EL (cell line): ENCODE results near the gene C17orf107.

ENCODE experiments used
- DNase-seq: peaks from one replicate; pipeline ENCODE4 v3.0.0-alpha.2; 2016

C17orf107 gene

DNA sequence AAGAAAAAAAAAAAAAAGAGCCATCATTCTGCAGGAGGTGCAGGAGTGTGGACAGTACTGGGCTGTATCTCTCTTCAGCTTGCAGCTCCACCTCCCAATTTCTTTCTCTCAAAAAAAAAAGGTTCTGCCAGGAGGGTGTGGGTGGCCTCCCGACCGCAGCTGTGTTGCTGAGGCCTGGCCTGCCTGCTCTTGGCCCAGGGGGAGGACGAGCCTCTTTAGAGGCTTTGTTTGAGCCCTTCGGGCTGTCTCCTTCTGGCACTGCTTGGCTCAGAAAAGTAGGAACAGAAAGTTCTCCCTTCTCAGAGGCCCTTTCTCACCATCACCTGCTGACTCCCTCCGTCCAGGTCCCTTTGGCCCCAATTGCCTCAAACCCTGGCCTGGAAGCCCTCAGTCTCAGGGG is 22.2 kb upstream of the C17orf107 start:
- DNase-seq: no peak

GRCh38 chr17:4879601-4880000 is 19.7 kb upstream of the C17orf107 start:
- no peak for DNase-seq

- no peak for DNase-seq
Observed at GRCh38 chr17:4880857-4881256, 18.5 kb upstream of the C17orf107 start.

DNA sequence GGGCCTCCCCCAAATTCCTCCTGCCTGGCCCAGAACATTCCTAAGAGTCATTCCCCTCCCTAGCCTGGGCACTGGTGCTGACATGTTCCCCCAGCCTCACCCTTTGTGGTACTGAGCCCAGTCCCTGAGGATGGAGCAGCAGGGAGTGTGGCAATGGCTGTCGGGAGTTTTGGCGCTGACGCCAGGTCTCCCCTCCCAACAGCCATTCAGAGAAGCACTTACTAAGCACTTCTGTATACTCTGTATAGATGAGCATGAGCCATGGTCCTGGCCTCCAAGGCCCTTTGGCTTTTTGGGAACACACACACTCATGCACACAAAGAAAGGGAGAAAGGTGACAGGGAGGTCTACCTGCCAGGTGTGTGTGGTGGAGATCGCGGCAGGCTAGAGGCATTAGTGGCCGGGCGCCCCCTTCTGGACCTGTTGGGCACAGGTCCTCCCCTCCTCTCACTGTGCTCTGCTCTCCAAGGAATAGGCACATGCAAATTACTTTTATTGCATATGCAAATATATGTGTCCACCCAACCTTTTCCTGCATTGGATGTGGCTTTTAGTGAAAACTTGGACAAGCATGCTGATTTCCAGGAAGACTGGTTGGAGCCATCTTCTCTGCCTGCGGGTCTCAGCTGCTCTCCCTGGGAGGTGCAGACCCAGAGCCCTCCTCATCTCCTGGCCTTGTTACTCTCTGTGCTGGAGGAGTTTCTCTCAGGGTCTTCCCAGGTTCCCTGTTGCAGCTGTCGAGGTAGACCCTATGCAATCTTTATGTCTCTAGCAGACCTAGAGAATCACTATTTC is 17.4 kb upstream of the C17orf107 start:
- peak; percentile 31 for DNase-seq

DNA sequence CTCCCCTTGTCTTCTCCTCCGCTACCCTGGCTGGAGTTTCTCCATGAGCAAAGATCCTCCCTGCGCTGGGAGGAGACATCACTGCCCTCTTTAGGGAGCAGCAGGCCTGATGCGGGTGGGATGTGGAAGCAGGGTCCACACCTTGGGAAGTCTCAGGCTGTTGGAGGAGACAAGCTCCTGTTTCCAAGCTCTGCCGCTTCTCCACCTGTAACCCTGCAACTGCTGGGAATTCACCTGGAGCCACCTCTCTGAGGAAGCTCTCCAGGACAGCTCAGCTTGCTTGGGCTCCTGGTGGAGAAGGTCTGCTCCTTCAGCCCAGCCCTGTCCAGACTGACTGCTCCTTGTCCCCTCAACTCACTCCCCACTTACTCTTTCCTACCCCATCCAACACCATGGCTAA is 14.8 kb upstream of the C17orf107 start:
- DNase-seq: no peak

DNA sequence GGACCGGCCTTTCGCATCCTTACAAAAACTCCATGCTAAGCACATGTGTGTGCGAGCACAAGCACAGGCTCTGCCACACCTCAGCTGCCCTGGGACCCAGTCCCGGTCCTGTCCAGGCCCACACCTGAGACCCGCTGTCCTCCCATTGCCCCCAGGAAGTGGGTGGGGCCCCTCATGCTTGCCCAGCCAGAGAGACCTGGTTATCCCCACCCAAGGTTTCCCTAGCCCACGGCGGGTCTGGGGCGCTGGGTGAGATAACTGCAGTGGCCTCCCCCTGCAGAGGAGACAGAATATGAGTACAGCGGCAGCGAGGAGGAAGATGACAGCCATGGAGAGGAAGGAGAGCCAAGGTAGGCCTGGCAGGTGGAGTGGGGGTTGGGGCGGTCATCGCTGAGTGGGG is 12.5 kb upstream of the C17orf107 start:
- DNase-seq: no peak

GRCh38 chr17:4887581-4887980 is 11.8 kb upstream of the C17orf107 start:
- no peak for DNase-seq

- no peak for DNase-seq
Observed at GRCh38 chr17:4891411-4892410, 7.6 kb upstream of the C17orf107 start.

- no peak for DNase-seq
Observed at GRCh38 chr17:4892499-4893221, 6.7 kb upstream of the C17orf107 start.

- no peak for DNase-seq
Observed at GRCh38 chr17:4893272-4893671, 6.1 kb upstream of the C17orf107 start.

GRCh38 chr17:4893721-4894560 is 5.4 kb upstream of the C17orf107 start:
- DNase-seq: no peak

GRCh38 chr17:4895121-4895520 is 4.2 kb upstream of the C17orf107 start:
- DNase-seq: no peak

- DNase-seq: no peak
Observed at GRCh38 chr17:4895657-4896331, 3.5 kb upstream of the C17orf107 start.

GRCh38 chr17:4896332-4897197 is 2.8 kb upstream of the C17orf107 start:
- no peak for DNase-seq

DNA sequence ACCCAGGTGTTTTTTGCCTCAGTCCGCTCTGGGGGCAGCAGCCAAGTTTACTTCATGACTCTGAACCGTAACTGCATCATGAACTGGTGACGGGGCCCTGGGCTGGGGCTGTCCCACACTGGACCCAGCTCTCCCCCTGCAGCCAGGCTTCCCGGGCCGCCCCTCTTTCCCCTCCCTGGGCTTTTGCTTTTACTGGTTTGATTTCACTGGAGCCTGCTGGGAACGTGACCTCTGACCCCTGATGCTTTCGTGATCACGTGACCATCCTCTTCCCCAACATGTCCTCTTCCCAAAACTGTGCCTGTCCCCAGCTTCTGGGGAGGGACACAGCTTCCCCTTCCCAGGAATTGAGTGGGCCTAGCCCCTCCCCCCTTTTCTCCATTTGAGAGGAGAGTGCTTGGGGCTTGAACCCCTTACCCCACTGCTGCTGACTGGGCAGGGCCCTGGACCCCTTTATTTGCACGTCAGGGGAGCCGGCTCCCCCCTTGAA is 2.1 kb upstream of the C17orf107 start:
- DNase-seq: no peak

GRCh38 chr17:4897785-4898184 is 1.6 kb upstream of the C17orf107 start:
- DNase-seq: no peak

DNA sequence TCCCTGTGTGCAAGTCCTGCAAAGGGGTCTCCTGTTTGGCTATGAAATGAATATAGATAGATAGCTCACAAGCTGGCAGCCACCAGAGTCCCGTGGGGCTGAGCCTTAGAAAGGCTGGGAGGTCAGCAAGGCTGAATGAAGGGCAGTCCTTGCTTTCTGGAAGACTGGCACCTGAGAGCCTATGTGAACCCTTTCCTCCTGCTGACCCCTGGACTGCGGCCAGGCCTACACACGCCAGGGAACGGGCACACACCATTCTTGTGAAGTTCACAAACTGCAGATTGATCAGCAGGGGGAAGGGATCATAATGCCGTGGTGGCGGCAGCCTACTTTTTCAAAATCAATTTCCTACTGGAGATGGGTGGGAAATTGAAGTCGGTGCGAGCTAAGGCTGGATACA is 985 bp upstream of the C17orf107 start:
- no peak for DNase-seq

DNA sequence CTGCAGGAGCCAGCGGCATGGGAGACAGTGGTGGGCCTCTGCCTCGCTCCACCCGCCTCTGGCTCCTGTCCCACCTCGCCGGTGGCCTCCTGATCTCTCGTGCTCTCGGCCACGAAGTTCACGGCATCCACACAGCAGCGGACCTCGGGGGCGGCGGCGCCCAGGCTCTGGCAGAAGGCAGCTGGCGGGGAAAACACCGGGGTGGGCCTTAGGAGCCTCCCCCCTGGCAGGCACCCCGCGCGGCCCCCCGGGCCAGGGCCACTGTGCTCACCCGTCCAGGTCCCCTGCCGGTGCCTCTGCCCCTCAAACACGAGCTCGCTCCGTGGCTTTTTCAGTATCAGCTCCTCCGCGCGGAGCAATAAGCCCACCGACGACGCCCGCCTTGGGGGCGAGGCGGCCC is 409 bp upstream of the C17orf107 start:
- DNase-seq: no peak

- DNase-seq: no peak
Observed at GRCh38 chr17:4900231-4901107, 1.1 kb downstream of the C17orf107 start.
